ENCODE results near the gene MACROD2. TPM values are rescaled to one million over a fixed set of nuclear protein-coding genes. Genes with fewer than 3 reads are reported as not detected.

Gene MACROD2
- total and polyA plus RNA-seq, 2 of the 4 experiments (the other 2 are of a cell fraction) = not detected

DNA sequence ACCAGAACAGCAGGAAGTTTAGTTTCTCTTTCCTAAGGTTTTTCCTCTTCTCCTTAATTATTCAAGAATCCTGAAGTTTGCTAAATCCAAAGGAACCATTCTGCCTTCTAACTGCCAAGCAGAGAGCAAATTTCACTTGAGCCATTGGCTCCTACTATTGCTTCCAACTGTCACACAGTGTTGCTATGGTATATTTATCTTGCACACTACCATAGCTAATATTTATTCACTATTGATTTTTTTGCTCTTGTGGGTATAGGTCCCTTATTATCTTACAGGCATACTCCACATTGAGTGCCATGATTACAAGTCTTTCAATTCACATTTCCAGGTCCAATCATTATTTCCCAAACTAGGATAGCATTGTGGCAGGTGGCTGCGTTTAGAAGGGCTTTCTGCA lies 608.8 kb downstream of the MACROD2 start:
- in situ Hi-C loops (cut with MboI; ENCODE audit: low sequenced_read_pairs) = no loop called here

More for the DNA sequence above, 608.8 kb downstream of the MACROD2 start:
- H3K4me2 ChIP-seq (ENCODE audit: low read depth, low read length) = no peak overlapping the region
- no peak overlapping the region for H3K23ac ChIP-seq (ENCODE audit: low read depth, low read length)
- H2AK5ac ChIP-seq (ENCODE audit: low read depth, low read length) = no peak overlapping the region
- ATAC-seq (ENCODE audit: low read depth) (no peak), DNase-seq (no peak)
- no peak overlapping the region for H2AK9ac ChIP-seq (replicated peaks; ENCODE audit: low read depth, low read length, poor library complexity)
- no peak overlapping the region for H3K56ac ChIP-seq (ENCODE audit: extremely low read depth, insufficient read depth, low read length)
- no peak overlapping the region for H2BK15ac ChIP-seq (ENCODE audit: low read depth, low read length)
- no peaks in the 10 kb centered on the region for H3K79me1 ChIP-seq (ENCODE audit: low read depth in 1 of 2, low read length in 2 of 2)
- no peaks in the 10 kb centered on the region for H3K4me1 ChIP-seq (ENCODE audit: control insufficient read depth, insufficient read depth, low read length)
- H3K9me1 ChIP-seq (ENCODE audit: insufficient read depth, low read length) = no peaks in the 10 kb centered on the region
- ChIA-PET CTCF (no interaction called here), POLR2A (ENCODE audit: unreplicated experiment) (no interaction called here)
- H4K20me1 ChIP-seq (ENCODE audit: insufficient read depth, low read length) = no peaks in the 10 kb centered on the region
- H4K91ac ChIP-seq (ENCODE audit: insufficient read depth, low read depth, low read length) = no peak overlapping the region
- no peak overlapping the region for H4K5ac ChIP-seq (ENCODE audit: low read depth, low read length)
- no peaks in the 10 kb centered on the region for H3K9me3 ChIP-seq (ENCODE audit: control insufficient read depth, insufficient read depth, low read length)
- no peak overlapping the region for H3K27ac ChIP-seq (ENCODE audit: insufficient read depth, low read length)
- no peak overlapping the region for H3K9ac ChIP-seq (ENCODE audit: low read depth, low read length)
- no peak overlapping the region for H3K4ac ChIP-seq (ENCODE audit: low read depth, low read length)
- no TSS peak for BruUV-seq (replicated peaks)
- intact Hi-C loops (cut with micrococcal nuclease) (no loop called here), dilution Hi-C loops (cut with HindIII; ENCODE audit: low sequenced_read_pairs, unreplicated experiment) (no loop called here)
- H3K18ac ChIP-seq (ENCODE audit: low read depth, low read length) = no peak overlapping the region
- H3K4me3 ChIP-seq (ENCODE audit: insufficient read depth, low read depth, low read length) = no peak overlapping the region
- no peak overlapping the region for H4K8ac ChIP-seq (ENCODE audit: low read depth in 2 of 2, low read length in 2 of 2)
- no peak overlapping the region for H2BK20ac ChIP-seq (ENCODE audit: low read depth, low read length)
- no peaks in the 10 kb centered on the region for H3K27me3 ChIP-seq (ENCODE audit: control insufficient read depth, insufficient read depth, low read length)
- no peaks in the 10 kb centered on the region for H3K36me3 ChIP-seq (ENCODE audit: control insufficient read depth, insufficient read depth, low read length)
- TF ChIP-seq, protein P1, sequence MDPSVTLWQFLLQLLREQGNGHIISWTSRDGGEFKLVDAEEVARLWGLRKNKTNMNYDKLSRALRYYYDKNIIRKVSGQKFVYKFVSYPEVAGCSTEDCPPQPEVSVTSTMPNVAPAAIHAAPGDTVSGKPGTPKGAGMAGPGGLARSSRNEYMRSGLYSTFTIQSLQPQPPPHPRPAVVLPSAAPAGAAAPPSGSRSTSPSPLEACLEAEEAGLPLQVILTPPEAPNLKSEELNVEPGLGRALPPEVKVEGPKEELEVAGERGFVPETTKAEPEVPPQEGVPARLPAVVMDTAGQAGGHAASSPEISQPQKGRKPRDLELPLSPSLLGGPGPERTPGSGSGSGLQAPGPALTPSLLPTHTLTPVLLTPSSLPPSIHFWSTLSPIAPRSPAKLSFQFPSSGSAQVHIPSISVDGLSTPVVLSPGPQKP (IDR thresholded peaks at IDR 0.05; ENCODE audit: borderline replicate concordance, low read depth, low read length) = no peak
- no peak for TF ChIP-seq RFX5 (IDR thresholded peaks at IDR 0.05; ENCODE audit: low read depth, low read length)
- TF ChIP-seq MAZ (IDR thresholded peaks at IDR 0.05; ENCODE audit: borderline replicate concordance, low read depth, low read length) = no peak
- TF ChIP-seq POLR2A (IDR thresholded peaks at IDR 0.05; ENCODE audit: low read depth, low read length) = no peak
- TF ChIP-seq NFE2L2 (IDR thresholded peaks at IDR 0.05; ENCODE audit: low read depth, low read length) = no peak
- no peak for TF ChIP-seq CEBPB (IDR thresholded peaks at IDR 0.05; ENCODE audit: low read depth, low read length)
- TF ChIP-seq, protein P2, sequence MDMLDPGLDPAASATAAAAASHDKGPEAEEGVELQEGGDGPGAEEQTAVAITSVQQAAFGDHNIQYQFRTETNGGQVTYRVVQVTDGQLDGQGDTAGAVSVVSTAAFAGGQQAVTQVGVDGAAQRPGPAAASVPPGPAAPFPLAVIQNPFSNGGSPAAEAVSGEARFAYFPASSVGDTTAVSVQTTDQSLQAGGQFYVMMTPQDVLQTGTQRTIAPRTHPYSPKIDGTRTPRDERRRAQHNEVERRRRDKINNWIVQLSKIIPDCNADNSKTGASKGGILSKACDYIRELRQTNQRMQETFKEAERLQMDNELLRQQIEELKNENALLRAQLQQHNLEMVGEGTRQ (IDR thresholded peaks at IDR 0.05; ENCODE audit: low read depth, low read length) = no peak
- TF ChIP-seq CHD1 (IDR thresholded peaks at IDR 0.05; ENCODE audit: low read depth, low read length) = no peak
- TF ChIP-seq SMC3 (IDR thresholded peaks at IDR 0.05; ENCODE audit: low read depth, low read length) = no peak
- no peak for TF ChIP-seq MAFK (IDR thresholded peaks at IDR 0.05; ENCODE audit: low read depth, low read length)
- TF ChIP-seq FOS (IDR thresholded peaks at IDR 0.05; ENCODE audit: low read depth, low read length) = no peak
- TF ChIP-seq RAD21 (IDR thresholded peaks at IDR 0.05; ENCODE audit: low read length) = no peak
- no peak overlapping the region for H2BK5ac ChIP-seq (ENCODE audit: low read depth, low read length, poor library complexity, severe bottlenecking)
- no CpG with 5 or more reads among the region's 1 CpG for WGBS, 2 experiments (ENCODE audit: extremely low coverage in 2 of 2, insufficient read length in 1 of 2)
- H3K14ac ChIP-seq (replicated peaks; ENCODE audit: low read depth, low read length) = no peak overlapping the region
- no peak overlapping the region for H2BK120ac ChIP-seq (ENCODE audit: low read depth, low read length)
- no peak overlapping the region for H2AFZ ChIP-seq (replicated peaks; ENCODE audit: low read length, poor library complexity)

All from IMR-90 (cell line).